ENCODE results near the gene TMEM115. TPM values are rescaled to one million over a fixed set of nuclear protein-coding genes. Genes with fewer than 3 reads are reported as not detected.

Gene TMEM115
- total RNA-seq, 4 donors from 2014 or later = 70.0 to 111 (median 85.1) TPM

DNA sequence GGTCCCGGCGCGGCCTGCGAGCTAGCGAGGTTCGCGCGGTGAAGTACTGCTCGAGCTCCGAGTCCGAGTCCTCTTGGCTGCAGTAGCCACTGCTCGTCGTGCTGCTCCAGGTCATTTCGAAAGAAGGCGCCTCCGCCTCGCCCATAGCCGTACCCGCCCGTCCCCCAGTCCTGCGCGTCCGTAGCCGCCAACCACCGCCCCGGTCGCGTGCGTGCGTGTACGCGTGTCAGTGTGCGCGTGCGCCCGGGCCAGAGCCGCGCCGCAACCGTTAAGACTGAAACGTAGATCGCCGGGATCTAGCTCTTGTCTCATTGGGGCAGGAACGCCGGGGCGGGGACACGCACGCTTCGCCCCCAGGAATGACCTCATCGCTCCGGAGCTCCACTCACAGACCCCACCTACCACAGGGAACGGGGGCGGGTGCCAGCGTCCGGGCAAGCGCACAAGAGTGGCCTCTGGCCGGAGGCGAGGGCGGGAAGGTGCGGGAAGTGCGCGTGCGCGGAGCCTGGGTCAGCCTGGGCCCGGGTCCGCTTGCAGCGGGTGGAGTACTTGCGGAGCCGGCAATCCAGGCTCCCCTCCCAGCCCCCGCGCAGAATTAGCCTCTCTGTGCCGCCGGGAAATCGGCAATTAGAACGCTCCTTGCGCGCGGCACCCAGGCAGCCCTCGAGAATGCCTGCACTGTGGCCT, 22.0 kb downstream of the TMEM115 start:
- Histone ChIP-seq H3K4me1 (peaks cover 36 to 61% of the 10 kb centered on the region in 2 donors), H3K9me3 (no peaks in the 10 kb centered on the region), H3K27ac (peak overlapping the region; percentile 91 to 96 (median 91)), H3K4me3 (replicated peaks in 1 of 3) (peak overlapping the region; percentile 49 to 79 (median 78)), H3K36me3 (no peaks in the 10 kb centered on the region), H3K27me3 (no peaks in the 10 kb centered on the region)
- 0% methylated on average over 2 to 6 of the region's 79 CpGs for WGBS, 2 donors
- TF ChIP-seq, protein P1, sequence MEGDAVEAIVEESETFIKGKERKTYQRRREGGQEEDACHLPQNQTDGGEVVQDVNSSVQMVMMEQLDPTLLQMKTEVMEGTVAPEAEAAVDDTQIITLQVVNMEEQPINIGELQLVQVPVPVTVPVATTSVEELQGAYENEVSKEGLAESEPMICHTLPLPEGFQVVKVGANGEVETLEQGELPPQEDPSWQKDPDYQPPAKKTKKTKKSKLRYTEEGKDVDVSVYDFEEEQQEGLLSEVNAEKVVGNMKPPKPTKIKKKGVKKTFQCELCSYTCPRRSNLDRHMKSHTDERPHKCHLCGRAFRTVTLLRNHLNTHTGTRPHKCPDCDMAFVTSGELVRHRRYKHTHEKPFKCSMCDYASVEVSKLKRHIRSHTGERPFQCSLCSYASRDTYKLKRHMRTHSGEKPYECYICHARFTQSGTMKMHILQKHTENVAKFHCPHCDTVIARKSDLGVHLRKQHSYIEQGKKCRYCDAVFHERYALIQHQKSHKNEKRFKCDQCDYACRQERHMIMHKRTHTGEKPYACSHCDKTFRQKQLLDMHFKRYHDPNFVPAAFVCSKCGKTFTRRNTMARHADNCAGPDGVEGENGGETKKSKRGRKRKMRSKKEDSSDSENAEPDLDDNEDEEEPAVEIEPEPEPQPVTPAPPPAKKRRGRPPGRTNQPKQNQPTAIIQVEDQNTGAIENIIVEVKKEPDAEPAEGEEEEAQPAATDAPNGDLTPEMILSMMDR (IDR thresholded peaks at IDR 0.05) = no peak
- TF ChIP-seq POLR2A (IDR thresholded peaks at IDR 0.05) = peak; percentile 62 to 91
- intact Hi-C loops (cut with DNase I) = no loop called here
- DNase-seq = peak; percentile 100

DNA sequence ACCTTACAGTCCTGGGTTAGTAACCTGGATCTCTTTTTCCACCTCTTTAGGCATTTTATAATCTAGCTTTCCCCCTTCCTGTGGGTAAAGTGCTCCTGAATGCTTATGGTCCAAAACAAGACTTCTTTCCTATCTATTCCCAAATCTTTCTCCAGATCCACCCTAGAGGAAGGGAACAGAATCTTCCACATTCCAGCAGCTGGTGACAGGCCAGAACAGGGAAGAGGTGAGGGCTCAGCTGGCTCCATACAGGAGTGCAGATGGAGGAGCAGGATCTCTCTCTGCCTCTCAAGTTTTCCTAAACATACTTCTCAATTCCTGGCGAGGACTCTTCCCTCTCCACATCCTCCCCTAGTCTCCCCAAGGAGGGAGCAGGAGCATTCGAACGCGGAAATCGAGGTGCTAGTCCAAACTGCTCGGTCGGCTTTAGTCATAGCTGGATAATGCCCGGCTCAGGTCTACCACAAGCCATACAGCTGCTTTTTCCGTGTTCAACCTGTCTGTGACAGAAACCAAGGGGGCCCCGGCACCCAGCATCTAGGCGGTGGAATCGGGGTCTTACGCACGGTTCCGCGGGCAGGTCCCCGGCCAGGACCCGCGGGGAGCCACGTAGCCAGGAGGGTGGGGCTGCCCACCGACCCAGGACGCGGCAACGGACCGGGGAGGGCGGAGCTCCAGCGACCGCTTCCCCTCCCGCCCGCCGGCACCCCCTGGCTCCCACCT, 22.7 kb downstream of the TMEM115 start:
- TF ChIP-seq, protein P1 (IDR thresholded peaks at IDR 0.05) = peak in 1 of 6 experiments; percentile 12
- TF ChIP-seq POLR2A (IDR thresholded peaks at IDR 0.05) = no peak
- Histone ChIP-seq H3K36me3 (peaks cover 2 to 3% of the 10 kb centered on the region in 2 donors), H3K9me3 (no peaks in the 10 kb centered on the region), H3K27ac (peak overlapping the region; percentile 83 to 96 (median 91)), H3K27me3 (no peaks in the 10 kb centered on the region), H3K4me3 (replicated peaks in 1 of 3) (peak overlapping the region; percentile 49 to 79 (median 78)), H3K4me1 (peaks cover 36 to 62% of the 10 kb centered on the region in 2 donors)
- intact Hi-C loops (cut with DNase I) = no loop called here
- no peak for DNase-seq
- WGBS, 2 donors = 0 to 3% methylated on average over 8 to 9 of the region's 31 CpGs

DNA sequence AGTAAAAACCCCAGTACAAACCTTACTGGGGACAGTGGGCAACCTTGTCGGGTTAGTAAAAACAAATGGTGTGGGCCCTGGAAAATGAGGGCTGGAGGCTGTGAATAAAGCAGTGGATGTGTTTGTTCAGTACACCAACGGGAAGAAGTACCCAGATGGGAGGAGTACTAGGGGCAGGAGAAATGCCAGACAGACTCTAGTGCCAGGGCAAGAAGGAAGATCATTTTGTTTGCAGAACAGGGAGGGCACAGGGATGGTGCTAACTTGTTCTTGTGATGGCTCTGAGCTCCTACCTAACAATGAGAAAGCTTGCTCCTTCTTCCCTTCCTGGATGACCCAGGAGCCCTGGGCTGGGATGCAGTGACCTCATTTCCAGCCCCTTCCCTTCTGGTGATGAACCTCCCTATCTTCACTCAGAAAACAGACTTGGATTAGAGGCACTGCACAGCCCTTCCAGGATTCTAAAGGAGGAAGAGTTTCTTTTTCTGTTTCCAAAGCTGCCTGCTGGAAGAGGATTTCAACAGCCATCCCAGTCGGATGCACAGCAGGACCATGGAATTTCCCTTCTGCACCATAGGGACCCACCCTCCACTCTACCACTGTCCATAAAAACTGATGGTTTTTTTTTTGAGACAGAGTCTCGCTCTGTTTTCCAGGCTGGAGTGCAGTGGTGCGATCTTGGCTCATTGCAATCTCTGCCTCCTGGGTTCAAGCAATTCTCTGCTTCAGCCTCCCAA, 24.8 kb downstream of the TMEM115 start:
- no peak overlapping the region for H3K4me3 ChIP-seq (replicated peaks in 1 of 3)
- H3K27ac ChIP-seq = peak overlapping the region; percentile 83 to 96 (median 91)
- peaks cover 24% of the 10 kb centered on the region in 2 donors for H3K36me3 ChIP-seq
- H3K4me1 ChIP-seq = peaks cover 36 to 57% of the 10 kb centered on the region in 2 donors
- TF ChIP-seq, protein P1 (IDR thresholded peaks at IDR 0.05) = no peak
- no peak for TF ChIP-seq POLR2A (IDR thresholded peaks at IDR 0.05)
- DNase-seq = no peak
- no peaks in the 10 kb centered on the region for H3K27me3 ChIP-seq
- no peaks in the 10 kb centered on the region for H3K9me3 ChIP-seq
- WGBS, 2 donors = 54 to 60% methylated on average over 5 of the region's 5 CpGs
- intact Hi-C loops (cut with DNase I) = no loop called here

DNA sequence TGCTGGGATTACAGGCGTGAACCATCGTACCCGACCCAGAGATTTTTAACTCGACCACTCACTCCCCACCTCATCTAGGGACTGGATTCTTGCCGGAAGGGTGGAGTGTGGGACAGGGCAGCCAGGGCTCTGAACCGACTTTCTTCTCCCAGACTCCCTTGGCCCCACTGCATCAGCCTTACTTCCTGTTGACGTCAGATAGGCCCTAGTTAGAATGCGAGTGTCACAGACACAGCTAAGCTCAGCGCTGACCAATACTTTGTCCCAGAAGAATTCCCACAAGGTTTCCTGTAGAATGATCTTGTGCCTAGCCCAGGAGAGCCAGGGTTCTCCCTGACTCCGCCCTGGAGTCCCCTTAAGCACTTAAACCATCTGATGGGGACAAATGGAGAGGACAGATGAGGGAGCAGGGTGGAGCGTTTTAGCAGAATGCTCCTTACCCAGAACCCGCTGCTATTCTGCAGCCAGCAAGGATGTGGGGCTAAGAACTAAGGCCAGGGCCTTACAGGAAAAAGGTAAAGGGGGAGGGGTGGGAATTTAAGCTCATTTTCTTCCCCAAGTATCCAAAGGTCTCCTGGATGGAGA, 25.5 kb downstream of the TMEM115 start:
- intact Hi-C loops (cut with DNase I) = no loop called here
- no peak for TF ChIP-seq POLR2A (IDR thresholded peaks at IDR 0.05)
- TF ChIP-seq, protein P1 (IDR thresholded peaks at IDR 0.05) = no peak
- Histone ChIP-seq H3K36me3 (peaks cover 25 to 28% of the 10 kb centered on the region in 2 donors), H3K27me3 (no peaks in the 10 kb centered on the region), H3K4me3 (replicated peaks in 1 of 3) (no peak overlapping the region), H3K9me3 (no peaks in the 10 kb centered on the region), H3K4me1 (peaks cover 36 to 54% of the 10 kb centered on the region in 2 donors), H3K27ac (peak overlapping the region; percentile 83 to 96 (median 91))
- no peak for DNase-seq
- WGBS, 2 donors = 79 to 83% methylated on average over 10 to 11 of the region's 12 CpGs

All from thyroid gland (tissue), 4 donors.